DND-41 (cell line): ENCODE results near the gene SAFB2.

Source experiments
- ATAC-seq: fragments of 200-7000 bp; cut with Tn5 transposase; 3 replicates; pipeline ENCODE4 v1.9.1; 2021; ENCODE audit warnings: low read depth; ENCODE audit not compliant: insufficient read depth
- DNase-seq: peaks from one replicate; pipeline ENCODE4 v3.0.0-alpha.2; 2020
- H2AFZ ChIP-seq: 2 replicates; pipeline ENCODE4 v1.6.0; 2012; ENCODE audit warnings: low read depth, low read length
- H3K27ac ChIP-seq: 2 replicates; pipeline ENCODE4 v1.5.1; 2012; ENCODE audit warnings: low read length, inconsistent platforms
- H3K27me3 ChIP-seq: fragments of 200-600 bp; sonication (generic); 2 replicates; pipeline ENCODE4 v1.6.0; 2012; ENCODE audit warnings: low read length, mild to moderate bottlenecking, inconsistent platforms; ENCODE audit not compliant: insufficient read depth, poor library complexity
- H3K36me3 ChIP-seq: 2 replicates; pipeline ENCODE4 v1.5.1; 2012; ENCODE audit warnings: low read length, inconsistent platforms; ENCODE audit not compliant: insufficient read depth
- H3K4me1 ChIP-seq: 2 replicates; pipeline ENCODE4 v1.5.1; 2012; ENCODE audit warnings: mild to moderate bottlenecking, low read length; ENCODE audit not compliant: insufficient read depth
- H3K4me2 ChIP-seq: 2 replicates; pipeline ENCODE4 v1.6.0; 2012; ENCODE audit warnings: mild to moderate bottlenecking, moderate library complexity, low read length, inconsistent platforms; ENCODE audit not compliant: insufficient read depth
- H3K4me3 ChIP-seq, 2 experiments: fragments of 200-600 bp in 1 of 2; shearing (Covaris generic) in 1 of 2; 2 replicates each; pipeline ENCODE4 v1.5.1; 2012 to 2016; ENCODE audit warnings: inconsistent platforms in 2 of 2, low read length in 2 of 2, mild to moderate bottlenecking in 2 of 2, low read depth in 1 of 2, moderate library complexity in 1 of 2
- H3K79me2 ChIP-seq: 2 replicates; pipeline ENCODE4 v1.6.0; 2012; ENCODE audit warnings: low read length, inconsistent platforms; ENCODE audit not compliant: insufficient read depth
- H3K9ac ChIP-seq: 2 replicates; pipeline ENCODE4 v1.6.0; 2012; ENCODE audit warnings: low read depth, mild to moderate bottlenecking, inconsistent platforms, low read length, moderate library complexity
- H3K9me3 ChIP-seq: 2 replicates; pipeline ENCODE4 v1.5.1; 2012; ENCODE audit warnings: low read length, moderate library complexity, mild to moderate bottlenecking, inconsistent platforms; ENCODE audit not compliant: insufficient read depth, severe bottlenecking
- H4K20me1 ChIP-seq: 2 replicates; pipeline ENCODE4 v1.6.0; 2012; ENCODE audit warnings: low read length; ENCODE audit not compliant: insufficient read depth
- CTCF ChIP-seq: IDR thresholded peaks from 2 replicates; pipeline ENCODE4 v1.5.1; 2012; ENCODE audit warnings: borderline replicate concordance, low read length, moderate library complexity, mild to moderate bottlenecking; ENCODE audit not compliant: poor library complexity, severe bottlenecking; ENCODE audit errors: extremely low read depth
- EZH2 ChIP-seq: IDR thresholded peaks from 3 replicates; pipeline ENCODE4 v1.6.1; 2012; ENCODE audit warnings: borderline replicate concordance, low read depth, mild to moderate bottlenecking, moderate library complexity, low read length, inconsistent platforms; ENCODE audit not compliant: severe bottlenecking

SAFB2 gene

GRCh38 chr19:5628919-5629481, 6.4 kb upstream of the SAFB2 start:
- peaks cover 49% of the 10 kb centered on the region for H3K4me1 ChIP-seq
- H2AFZ ChIP-seq: no peak overlapping the region
- TF ChIP-seq EZH2: no peak
- no peak for TF ChIP-seq CTCF
- no peaks in the 10 kb centered on the region for H3K27me3 ChIP-seq
- ATAC-seq (no peak), DNase-seq (no peak)
- H3K9me3 ChIP-seq: no peaks in the 10 kb centered on the region
- peaks cover 90% of the 10 kb centered on the region for H4K20me1 ChIP-seq
- peaks cover 88% of the 10 kb centered on the region for H3K36me3 ChIP-seq
- H3K79me2 ChIP-seq: peaks cover 98% of the 10 kb centered on the region
- peak overlapping the region; percentile 28 for H3K4me2 ChIP-seq
- no peak overlapping the region for H3K9ac ChIP-seq
- no peak overlapping the region for H3K27ac ChIP-seq
- no peak overlapping the region for H3K4me3 ChIP-seq

DNA sequence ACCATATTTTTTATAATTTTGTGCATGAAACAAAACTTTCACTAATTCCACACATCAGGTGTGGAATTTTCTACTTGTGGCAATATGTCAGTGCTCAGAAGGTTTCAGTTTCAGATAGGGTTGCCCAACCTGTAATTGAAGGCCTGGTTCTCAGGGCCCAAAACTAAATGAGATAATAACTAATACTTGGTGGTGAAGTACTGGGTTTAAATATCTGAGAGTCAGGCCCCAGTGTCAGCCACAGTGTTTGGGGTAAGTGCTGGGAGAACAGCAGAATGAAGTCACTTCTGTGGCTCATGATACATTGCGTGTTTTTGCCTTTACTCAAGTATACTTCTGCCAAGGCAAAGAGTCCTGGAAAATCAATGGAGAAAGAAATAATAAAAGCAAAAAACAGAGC, 5.9 kb upstream of the SAFB2 start:
- Histone ChIP-seq H4K20me1 (peaks cover 91% of the 10 kb centered on the region), H3K27me3 (no peaks in the 10 kb centered on the region), H3K9me3 (no peaks in the 10 kb centered on the region), H3K9ac (no peak overlapping the region), H2AFZ (no peak overlapping the region), H3K27ac (no peak overlapping the region), H3K36me3 (peaks cover 84% of the 10 kb centered on the region), H3K4me2 (peak overlapping the region; percentile 37), H3K4me1 (peaks cover 49% of the 10 kb centered on the region), H3K4me3 (no peak overlapping the region), H3K79me2 (peaks cover 99% of the 10 kb centered on the region)
- ATAC-seq (no peak), DNase-seq (no peak)
- TF ChIP-seq CTCF (no peak), EZH2 (no peak)

DNA sequence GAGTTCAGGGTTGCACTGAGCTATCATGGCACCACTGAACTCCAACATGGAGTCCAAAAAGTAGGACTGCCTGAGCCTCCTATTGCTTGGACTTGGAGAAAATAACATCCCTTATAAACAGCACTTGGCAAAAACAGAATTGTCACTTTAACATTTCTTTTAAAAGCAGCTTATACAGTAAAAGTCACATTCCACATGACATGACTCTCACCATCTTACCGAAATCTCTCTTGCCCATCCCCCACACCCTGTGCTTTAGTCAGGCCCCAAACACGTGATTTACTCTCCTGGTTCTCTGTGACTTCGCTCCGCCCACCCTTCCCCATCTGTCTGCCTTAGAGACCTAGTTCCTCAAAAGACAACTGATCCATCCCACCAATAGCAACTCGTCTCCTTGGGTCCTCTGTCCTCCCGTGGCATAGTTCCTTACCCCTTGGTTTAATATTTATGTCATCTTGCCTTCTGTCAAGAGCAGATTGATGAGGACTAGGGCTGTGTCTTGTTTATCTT, 4.9 kb upstream of the SAFB2 start:
- no peak overlapping the region for H3K4me3 ChIP-seq
- peaks cover 49% of the 10 kb centered on the region for H3K4me1 ChIP-seq
- no peak for TF ChIP-seq EZH2
- TF ChIP-seq CTCF: no peak
- peak overlapping the region; percentile 92 for H3K4me2 ChIP-seq
- H3K9ac ChIP-seq: no peak overlapping the region
- no peak overlapping the region for H2AFZ ChIP-seq
- peaks cover 82% of the 10 kb centered on the region for H4K20me1 ChIP-seq
- ATAC-seq (no peak), DNase-seq (no peak)
- H3K36me3 ChIP-seq: peaks cover 75% of the 10 kb centered on the region
- peaks cover 96% of the 10 kb centered on the region for H3K79me2 ChIP-seq
- H3K9me3 ChIP-seq: no peaks in the 10 kb centered on the region
- H3K27me3 ChIP-seq: no peaks in the 10 kb centered on the region
- no peak overlapping the region for H3K27ac ChIP-seq

- H3K27me3 ChIP-seq: no peaks in the 10 kb centered on the region
- H3K27ac ChIP-seq: peak overlapping the region; percentile 93; the same call in 1 of the 2 replicates
- peaks cover 58% of the 10 kb centered on the region for H3K4me1 ChIP-seq
- H3K4me2 ChIP-seq: peak overlapping the region; percentile 92
- H4K20me1 ChIP-seq: peaks cover 77% of the 10 kb centered on the region
- H3K9me3 ChIP-seq: no peaks in the 10 kb centered on the region
- H3K79me2 ChIP-seq: peaks cover 97% of the 10 kb centered on the region
- ATAC-seq: no peak
- TF ChIP-seq CTCF (no peak), EZH2 (no peak)
- no peak overlapping the region for H2AFZ ChIP-seq
- H3K9ac ChIP-seq: peak overlapping the region; percentile 92
- peak overlapping the region in 1 of 2 experiments; percentile 83; a peak in 1 of 4 replicates for H3K4me3 ChIP-seq
- no peak for DNase-seq
- peaks cover 76% of the 10 kb centered on the region for H3K36me3 ChIP-seq
Observed at GRCh38 chr19:5625641-5626040, 3.1 kb upstream of the SAFB2 start.
